ENCODE data around the gene ERMP1.

ERMP1 gene

DNA sequence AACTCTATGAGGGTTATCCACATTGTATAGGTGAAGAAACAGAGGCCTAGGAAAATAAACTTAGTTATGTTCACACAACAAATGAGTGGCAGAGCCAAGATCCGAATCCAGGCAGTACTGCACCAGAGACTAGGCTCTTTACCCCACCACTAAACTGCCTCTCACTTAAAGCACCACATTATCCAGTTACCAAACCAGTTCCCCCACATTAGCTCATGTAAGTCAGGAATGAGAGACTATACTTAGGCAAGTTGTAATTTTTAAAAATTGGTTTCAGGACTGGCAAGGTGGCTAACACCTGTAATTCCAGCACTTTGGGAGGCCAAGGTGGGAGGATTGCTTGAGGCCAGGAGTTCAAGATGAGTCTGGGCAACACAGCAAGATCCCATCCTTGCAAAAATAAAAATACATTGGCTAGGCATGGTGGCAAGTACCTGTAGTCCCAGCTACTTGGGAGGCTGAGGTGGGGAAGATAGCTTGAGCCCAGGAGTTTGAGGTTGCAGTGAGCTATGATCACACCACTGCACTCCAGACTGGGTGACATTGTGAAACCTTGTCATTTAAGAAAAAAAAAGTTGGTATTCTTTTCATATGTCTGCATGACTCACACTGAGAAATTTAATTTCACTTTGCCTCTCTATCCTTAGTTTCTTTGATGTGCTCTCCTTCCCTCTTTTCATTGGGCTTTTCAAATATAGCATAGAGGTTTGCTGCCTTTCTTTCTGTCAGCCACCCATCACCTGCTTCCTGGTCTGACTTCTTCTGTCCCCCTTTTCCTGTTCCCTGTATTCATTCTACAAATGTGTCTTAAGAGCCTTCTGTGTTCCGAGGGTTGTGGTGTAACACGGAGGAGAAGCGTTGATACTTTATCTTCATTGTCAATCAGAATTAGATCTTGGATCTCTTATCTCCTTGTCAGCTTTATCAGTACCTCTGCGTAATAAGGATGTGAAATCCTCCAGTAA, 64.7 kb downstream of the ERMP1 start:
- DNase-seq, result no peak

DNA sequence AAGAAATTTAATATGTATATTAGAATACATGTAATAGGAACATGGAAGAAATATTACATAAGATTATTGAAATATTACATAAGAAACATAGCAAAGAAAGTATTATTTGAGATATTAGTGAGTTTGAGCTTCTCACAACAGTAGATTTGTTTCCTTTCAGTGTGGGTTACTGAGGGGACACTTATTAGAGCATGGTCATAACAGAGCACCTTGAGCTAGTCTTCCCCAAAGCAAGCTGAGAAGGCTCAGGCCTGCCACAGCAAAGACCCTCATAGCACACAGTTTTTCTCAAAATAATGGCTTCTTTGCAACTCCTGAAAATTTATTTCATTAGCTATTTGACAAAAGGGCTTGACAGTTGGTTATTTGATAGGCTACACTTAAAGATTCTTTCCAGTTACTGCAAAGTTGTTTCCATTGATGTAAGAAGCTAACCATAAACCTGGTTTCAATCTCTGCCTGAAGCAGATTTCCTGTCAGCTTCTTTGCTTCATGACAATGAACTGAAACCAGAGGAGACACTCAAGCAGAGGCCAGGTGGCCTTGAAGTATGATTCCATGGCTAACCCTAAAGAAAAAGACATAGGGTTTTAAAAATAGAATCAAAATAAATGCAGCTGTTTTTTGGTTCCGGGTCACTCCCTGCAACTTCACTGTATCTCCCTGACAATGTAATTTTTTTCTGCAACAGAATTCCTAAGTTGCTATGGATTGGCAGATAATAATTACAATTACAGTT, 68.6 kb downstream of the ERMP1 start:
- no peak for DNase-seq

DNA sequence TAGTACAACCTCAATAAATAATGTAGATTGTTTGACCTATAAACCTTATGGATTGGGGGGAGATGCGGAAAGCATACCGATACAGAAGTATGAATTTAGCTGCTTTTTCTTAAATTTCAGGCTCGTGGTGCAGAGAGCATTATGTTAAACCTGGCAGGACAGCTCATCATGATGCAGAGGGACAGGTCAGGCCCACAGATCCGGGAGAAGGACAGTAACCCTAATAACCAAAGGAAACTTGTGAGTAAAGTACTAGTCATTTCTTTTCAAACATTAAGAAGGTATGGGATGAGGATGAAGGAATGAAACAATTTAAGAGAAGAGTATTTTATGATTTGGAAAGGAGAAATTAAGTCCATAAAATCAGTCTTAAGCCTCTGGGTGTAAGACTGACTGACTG, 70.5 kb downstream of the ERMP1 start:
- DNase-seq, result no peak

DNA sequence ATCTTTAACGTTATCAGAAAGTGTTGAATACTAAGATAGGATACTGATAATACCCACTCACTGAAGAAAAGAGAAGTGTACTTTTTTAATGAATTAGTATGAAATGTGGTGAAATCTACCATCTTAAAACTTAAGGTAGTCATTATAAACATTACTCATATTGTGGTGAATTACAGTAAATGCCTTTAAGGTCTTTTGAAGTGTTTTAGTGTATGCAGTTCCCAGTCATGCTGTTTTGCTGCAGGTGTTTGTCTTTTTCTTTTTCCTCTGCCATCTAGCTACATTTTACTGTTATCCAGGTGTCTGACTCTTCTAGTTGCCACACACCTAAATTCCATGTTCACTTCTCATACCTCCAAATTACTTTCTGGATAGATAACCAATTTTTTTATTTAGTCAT, 72.6 kb downstream of the ERMP1 start:
- no peak for DNase-seq

DNA sequence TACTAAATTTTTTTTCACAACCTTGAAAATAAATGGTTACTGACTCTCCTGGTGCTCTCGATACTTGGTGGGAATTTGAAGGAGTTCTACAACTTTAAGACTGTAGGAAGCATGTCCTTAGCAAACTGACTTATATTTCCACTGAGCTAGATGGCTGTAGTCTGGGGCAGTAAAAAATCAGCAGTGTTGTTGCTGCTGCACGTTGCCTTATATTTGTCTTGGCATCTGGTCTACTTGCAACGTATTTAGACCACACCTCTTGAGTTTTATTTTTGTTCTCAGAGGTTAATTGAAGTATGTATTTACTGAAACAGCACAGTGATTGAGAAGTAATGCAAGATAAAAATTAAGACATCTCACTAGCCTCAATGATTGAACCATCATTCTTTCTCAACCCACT, 76.3 kb downstream of the ERMP1 start:
- DNase-seq, result no peak

DNA sequence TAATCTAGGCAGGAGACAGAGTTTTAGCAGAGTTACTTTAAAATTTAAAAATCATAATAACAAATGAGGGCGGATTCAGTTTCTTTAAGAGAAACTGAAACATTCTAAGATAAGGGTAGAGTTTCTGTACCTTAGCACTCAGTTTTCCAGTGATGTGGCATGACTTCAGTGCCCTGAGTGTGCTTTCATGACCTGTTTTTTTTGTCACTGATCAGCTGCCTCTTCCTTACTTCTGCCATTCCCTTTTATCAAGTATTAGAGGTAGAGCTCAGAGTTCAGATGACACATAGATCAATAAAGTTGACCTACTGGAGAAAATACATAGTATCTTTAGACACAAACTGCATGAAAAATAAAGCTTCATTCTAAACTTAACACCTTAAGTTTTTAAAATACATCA, 82.3 kb downstream of the ERMP1 start:
- DNase-seq, result no peak

DNA sequence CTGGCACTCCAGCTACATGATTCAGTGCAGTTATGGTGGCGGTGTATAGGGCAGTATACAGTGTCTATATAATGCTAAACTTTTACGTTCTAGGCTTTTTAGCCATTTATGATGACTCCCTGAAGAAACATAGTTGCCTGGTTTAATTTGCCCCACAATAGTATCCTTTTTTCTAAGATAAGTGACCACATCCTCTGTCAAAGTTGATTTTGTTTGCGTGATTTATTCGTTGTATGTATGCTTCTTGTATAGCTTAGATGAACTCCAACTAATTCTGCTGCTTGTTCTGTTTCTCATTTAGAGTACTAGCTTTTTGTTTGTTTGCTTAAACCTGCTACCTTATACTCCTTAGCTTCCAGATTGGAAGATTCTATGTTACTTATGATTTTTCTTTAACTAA, 83.6 kb downstream of the ERMP1 start:
- no peak for DNase-seq

DNA sequence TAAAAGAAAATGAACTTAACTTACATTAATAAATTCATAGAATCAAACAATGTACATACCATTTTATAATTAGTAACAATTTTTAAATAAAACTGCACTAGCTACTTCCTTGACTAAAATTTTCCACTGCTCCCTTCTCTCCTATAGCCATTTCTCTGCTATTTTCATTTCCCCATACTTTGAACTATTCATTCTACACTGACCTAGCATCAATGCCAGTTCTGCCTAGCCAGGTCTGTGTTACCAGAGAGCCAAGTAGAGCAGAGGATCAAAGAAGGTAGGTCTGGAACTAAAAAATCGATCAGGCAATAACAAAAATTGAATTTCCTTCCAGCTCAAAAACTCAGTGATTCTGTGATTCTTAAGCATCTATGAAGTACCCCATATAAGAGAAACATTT, 84.5 kb downstream of the ERMP1 start:
- DNase-seq, result no peak

DNA sequence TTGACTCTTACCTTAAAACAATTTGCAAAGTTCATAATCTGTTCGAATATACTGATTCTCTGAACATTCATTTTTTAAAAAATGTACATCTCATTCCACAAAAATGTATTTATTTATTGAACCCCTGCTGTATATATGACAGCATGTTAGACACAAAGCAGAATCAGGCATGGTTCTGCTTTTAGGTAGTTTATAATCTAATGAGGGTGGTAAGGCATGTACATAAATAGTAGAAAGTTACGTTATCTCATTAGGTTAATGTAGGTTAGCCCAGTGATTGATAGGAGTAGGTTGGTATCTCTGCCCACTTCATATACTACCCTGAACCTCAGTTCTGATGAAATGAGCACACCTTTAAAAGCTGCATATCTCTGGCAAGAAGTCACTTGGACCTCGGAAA, 89.8 kb downstream of the ERMP1 start:
- DNase-seq, result no peak

DNA sequence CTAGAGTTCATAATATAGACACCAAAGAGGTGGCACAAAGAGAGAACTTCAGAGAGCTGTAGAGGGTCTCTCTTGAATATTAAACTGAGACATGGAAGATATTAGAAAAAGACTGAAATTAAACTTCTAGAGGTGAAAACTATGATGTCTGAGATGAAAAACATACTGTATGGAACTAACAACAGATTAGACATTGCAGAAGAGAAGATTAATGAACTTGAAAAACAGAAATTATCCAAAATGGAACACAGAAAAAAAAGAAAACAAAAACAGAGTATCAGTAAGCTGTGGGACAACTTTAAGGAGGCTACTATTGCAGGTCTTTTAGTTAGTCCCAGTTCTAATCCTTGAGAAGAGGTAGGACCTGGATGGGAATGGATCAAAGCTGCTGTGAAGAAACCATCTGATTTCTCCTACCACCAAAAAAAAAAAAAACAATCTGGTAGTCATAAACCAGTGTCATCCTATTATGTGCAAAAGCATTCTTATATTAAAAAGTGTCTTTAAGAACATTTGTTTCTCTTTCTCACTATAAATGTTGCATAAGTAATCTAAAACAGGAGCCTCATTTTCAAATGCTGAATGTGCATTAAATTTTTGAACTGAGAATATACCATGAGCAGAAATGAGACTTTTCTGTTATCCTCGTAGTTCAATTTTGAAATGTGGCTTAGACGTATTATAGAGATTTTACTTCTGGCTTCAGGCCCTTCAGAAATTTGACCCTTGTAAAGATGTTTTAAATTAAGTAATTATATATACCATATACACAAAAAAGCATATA, 96.2 kb downstream of the ERMP1 start:
- no peak for DNase-seq

DNA sequence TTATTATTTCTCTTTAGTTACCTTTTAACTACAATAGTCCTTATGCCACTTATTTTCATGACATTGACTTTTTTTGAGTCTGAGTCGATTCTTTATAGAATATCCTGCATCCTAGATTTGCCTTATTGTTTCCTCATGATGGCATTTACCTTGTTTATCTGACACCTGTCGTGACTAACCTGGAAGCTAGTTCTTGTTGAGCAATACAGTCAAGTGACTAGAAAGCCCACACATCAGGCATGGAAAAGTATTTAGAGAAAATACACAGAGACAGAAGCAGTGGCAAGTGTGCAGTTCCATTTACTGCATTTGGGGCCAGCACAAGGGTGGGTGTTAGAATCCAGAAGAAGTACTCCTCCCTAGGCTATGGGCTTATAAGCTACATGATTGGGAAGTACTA, 97.8 kb downstream of the ERMP1 start:
- no peak for DNase-seq
